ENCODE data around the gene SLC26A4. TPM values are rescaled to one million over a fixed set of nuclear protein-coding genes. Genes with fewer than 3 reads are reported as not detected.

The SLC26A4 gene
- total and polyA plus RNA-seq, 10 donors, result 0.09 to 0.75 (median 0.29) TPM

DNA sequence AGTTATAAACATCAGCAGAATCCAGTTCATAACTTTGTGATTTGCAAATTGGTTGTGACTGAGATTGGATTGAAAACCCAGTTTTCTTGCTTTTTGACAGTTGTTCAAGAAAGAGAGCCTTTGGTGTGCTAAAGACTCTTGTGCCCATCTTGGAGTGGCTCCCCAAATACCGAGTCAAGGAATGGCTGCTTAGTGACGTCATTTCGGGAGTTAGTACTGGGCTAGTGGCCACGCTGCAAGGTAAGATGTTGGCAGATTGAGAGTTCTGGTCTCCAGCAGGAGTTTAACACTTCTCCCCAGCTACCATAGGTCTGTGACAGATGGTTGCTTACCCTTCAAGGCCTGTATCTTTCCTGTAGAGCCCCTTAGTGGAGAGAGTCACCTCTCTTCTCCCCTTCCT lies 2.6 kb downstream of the SLC26A4 start:
- Histone ChIP-seq H3K4me1 (peaks cover 7 to 30% (median 25%) of the 10 kb centered on the region in 6 donors), H3K27ac (no peak overlapping the region), H3K27me3 (replicated peaks in 1 of 7) (peaks cover 0 to 53% (median 32%) of the 10 kb centered on the region in 7 donors), H3K9me3 (no peaks in the 10 kb centered on the region), H3K36me3 (no peaks in the 10 kb centered on the region), H3K4me3 (no peak overlapping the region)
- 83 to 93% (median 88%) methylated on average over 4 of the region's 4 CpGs for WGBS, 5 donors
- no peak for DNase-seq
- TF ChIP-seq, protein P1, sequence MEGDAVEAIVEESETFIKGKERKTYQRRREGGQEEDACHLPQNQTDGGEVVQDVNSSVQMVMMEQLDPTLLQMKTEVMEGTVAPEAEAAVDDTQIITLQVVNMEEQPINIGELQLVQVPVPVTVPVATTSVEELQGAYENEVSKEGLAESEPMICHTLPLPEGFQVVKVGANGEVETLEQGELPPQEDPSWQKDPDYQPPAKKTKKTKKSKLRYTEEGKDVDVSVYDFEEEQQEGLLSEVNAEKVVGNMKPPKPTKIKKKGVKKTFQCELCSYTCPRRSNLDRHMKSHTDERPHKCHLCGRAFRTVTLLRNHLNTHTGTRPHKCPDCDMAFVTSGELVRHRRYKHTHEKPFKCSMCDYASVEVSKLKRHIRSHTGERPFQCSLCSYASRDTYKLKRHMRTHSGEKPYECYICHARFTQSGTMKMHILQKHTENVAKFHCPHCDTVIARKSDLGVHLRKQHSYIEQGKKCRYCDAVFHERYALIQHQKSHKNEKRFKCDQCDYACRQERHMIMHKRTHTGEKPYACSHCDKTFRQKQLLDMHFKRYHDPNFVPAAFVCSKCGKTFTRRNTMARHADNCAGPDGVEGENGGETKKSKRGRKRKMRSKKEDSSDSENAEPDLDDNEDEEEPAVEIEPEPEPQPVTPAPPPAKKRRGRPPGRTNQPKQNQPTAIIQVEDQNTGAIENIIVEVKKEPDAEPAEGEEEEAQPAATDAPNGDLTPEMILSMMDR (IDR thresholded peaks at IDR 0.05 in 8 of 11, conservative IDR thresholded peaks at IDR 0.05 in 3 of 11), result no peak
- no peak for TF ChIP-seq POLR2AphosphoS5 (IDR thresholded peaks at IDR 0.05)
- no peak for TF ChIP-seq POLR2A (IDR thresholded peaks at IDR 0.05)
- intact Hi-C loops (cut with DNase I; ENCODE audit: low total_unique reads), result no loop called here

DNA sequence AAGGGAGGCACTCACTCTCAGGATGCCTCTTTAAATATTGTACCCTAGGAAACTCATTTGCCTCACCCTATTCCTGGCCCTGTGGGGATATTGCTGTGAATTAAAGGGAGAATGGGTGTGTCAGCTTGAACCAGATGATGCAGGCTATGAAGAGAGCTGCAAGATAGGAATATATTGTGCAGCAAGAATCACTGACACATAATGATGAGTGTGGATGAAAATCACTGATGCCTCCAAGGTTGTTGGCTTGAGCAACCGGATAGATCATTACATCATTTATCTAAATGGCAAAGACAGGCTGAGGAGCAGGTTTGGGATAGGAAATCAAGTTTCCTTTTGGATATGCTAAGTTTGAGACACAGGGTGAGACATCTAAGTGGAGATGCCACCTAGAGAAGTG lies 6.2 kb downstream of the SLC26A4 start:
- no peak for DNase-seq
- WGBS, 5 donors, result 74 to 87% (median 84%) methylated on average over 1 of the region's 1 CpG
- Histone ChIP-seq H3K9me3 (no peaks in the 10 kb centered on the region), H3K4me3 (no peak overlapping the region), H3K27me3 (replicated peaks in 1 of 7) (peaks cover 0 to 28% (median 8%) of the 10 kb centered on the region in 7 donors), H3K36me3 (no peaks in the 10 kb centered on the region), H3K27ac (no peak overlapping the region), H3K4me1 (peaks cover 2 to 5% (median 4%) of the 10 kb centered on the region in 6 donors)
- TF ChIP-seq POLR2AphosphoS5 (IDR thresholded peaks at IDR 0.05) (no peak), POLR2A (IDR thresholded peaks at IDR 0.05) (no peak)
- TF ChIP-seq, protein P1 (IDR thresholded peaks at IDR 0.05 in 8 of 11, conservative IDR thresholded peaks at IDR 0.05 in 3 of 11), result no peak
- intact Hi-C loops (cut with DNase I; ENCODE audit: low total_unique reads), result no loop called here

DNA sequence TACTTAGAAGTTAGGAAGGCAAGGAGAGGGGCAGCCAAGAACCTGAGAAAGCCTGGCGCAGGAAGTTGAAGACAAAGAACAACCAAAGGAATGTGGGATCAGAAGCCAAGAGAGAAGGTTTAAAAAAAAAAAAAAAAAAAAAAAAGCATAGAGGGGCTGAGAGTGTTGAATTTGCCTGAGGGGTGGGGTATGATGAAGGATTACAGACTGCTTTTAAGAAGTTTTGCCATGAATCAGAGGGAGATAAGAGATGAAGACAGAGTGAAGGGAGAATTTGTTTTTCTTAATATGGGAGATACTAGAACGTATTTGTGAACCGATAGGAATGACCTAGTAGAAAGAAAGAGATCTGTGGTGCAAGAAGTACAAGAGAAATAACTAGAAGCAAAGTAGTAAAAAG lies 6.7 kb downstream of the SLC26A4 start:
- WGBS, 5 donors, result 65 to 94% (median 90%) methylated on average over 3 of the region's 3 CpGs
- Histone ChIP-seq H3K9me3 (no peaks in the 10 kb centered on the region), H3K36me3 (no peaks in the 10 kb centered on the region), H3K4me1 (no peaks in the 10 kb centered on the region), H3K27me3 (replicated peaks in 1 of 7) (peaks cover 0 to 23% (median 2%) of the 10 kb centered on the region in 7 donors), H3K4me3 (no peak overlapping the region), H3K27ac (no peak overlapping the region)
- TF ChIP-seq POLR2A (IDR thresholded peaks at IDR 0.05) (no peak), POLR2AphosphoS5 (IDR thresholded peaks at IDR 0.05) (no peak)
- TF ChIP-seq, protein P1 (IDR thresholded peaks at IDR 0.05 in 8 of 11, conservative IDR thresholded peaks at IDR 0.05 in 3 of 11), result no peak
- intact Hi-C loops (cut with DNase I; ENCODE audit: low total_unique reads), result no loop called here
- DNase-seq, result no peak

DNA sequence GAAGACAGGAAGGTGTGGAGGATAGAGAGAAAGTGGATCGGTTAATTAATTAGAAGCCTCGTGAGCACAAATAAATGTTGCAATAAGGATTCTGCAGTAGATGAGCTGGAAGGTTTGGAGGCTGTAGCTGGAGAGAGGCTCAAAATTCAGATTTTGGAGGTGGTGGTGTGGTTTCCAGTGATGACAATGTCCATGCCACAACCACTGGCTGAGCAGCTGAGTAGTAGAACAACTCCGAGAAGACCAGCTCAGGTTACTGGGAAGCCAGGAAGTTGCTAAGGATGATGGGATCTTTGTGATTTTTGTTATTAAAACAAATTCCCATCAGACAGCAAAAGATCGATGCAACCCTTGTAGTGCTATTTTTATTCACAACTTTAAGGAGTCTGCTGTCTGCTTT lies 7.7 kb downstream of the SLC26A4 start:
- no peak for DNase-seq
- H3K9me3 ChIP-seq, result no peaks in the 10 kb centered on the region
- H3K4me1 ChIP-seq, result no peaks in the 10 kb centered on the region
- WGBS, 5 donors, result 82 to 91% (median 84%) methylated on average over 4 of the region's 4 CpGs
- H3K4me3 ChIP-seq, result no peak overlapping the region
- intact Hi-C loops (cut with DNase I; ENCODE audit: low total_unique reads), result no loop called here
- TF ChIP-seq, protein P1 (IDR thresholded peaks at IDR 0.05 in 8 of 11, conservative IDR thresholded peaks at IDR 0.05 in 3 of 11), result no peak
- no peak for TF ChIP-seq POLR2AphosphoS5 (IDR thresholded peaks at IDR 0.05)
- TF ChIP-seq POLR2A (IDR thresholded peaks at IDR 0.05), result no peak
- peaks cover 0 to 14% (median 0%) of the 10 kb centered on the region in 7 donors for H3K27me3 ChIP-seq (replicated peaks in 1 of 7)
- H3K27ac ChIP-seq, result no peak overlapping the region
- H3K36me3 ChIP-seq, result no peaks in the 10 kb centered on the region

All from spleen (tissue), 11 donors.